SK-N-SH treated with all-trans-retinoic acid at 6 μM for 48 hours (cell line): ENCODE measurements around the gene MAPK4.
"Not testable (repeated sequence)": the region's sequence is repeated elsewhere in the genome, so short reads cannot be mapped to it uniquely, and the experiment has no call there.

Experiments used
- ARNTL ChIP-seq: fragments of 450-650 bp; formaldehyde crosslinking; IDR thresholded peaks from 2 replicates; pipeline ENCODE4 v1.5.0; 2020; ENCODE audit warnings: low read depth, mild to moderate bottlenecking, moderate library complexity, borderline replicate concordance
- GLIS3 ChIP-seq: fragments of 250-450 bp; sonication (Bioruptor Pico); IDR thresholded peaks from 2 replicates; pipeline ENCODE4 v1.5.0; 2020; ENCODE audit warnings: mild to moderate bottlenecking, moderate library complexity
- ISL1 ChIP-seq: fragments of 250-450 bp; sonication (Bioruptor Pico); IDR thresholded peaks from 2 replicates; pipeline ENCODE4 v2.1.2; 2022; ENCODE audit warnings: mild to moderate bottlenecking, moderate library complexity
- RARB ChIP-seq: fragments of 250-450 bp; sonication (Bioruptor Pico); IDR thresholded peaks from 2 replicates; pipeline ENCODE4 v1.8.0; 2021; ENCODE audit warnings: mild to moderate bottlenecking, moderate library complexity
- SNAI2 ChIP-seq: fragments of 250-450 bp; sonication (Bioruptor Pico); IDR thresholded peaks from 2 replicates; pipeline ENCODE4 v1.5.0; 2020; ENCODE audit warnings: mild to moderate bottlenecking, moderate library complexity
- TCF4 ChIP-seq: fragments of 250-450 bp; sonication (Bioruptor Pico); IDR thresholded peaks from 2 replicates; pipeline ENCODE4 v1.8.0; 2021; ENCODE audit warnings: mild to moderate bottlenecking, moderate library complexity, borderline replicate concordance
- ZC3H10 ChIP-seq: fragments of 250-450 bp; sonication (Bioruptor Pico); IDR thresholded peaks from 2 replicates; pipeline ENCODE4 v1.5.1; 2021; ENCODE audit warnings: mild to moderate bottlenecking, moderate library complexity
- ZFP3 ChIP-seq: fragments of 250-450 bp; sonication (Bioruptor Pico); IDR thresholded peaks from 2 replicates; pipeline ENCODE4 v1.5.0; 2020; ENCODE audit warnings: mild to moderate bottlenecking, moderate library complexity
- ZFP30 ChIP-seq: fragments of 450-650 bp; formaldehyde crosslinking; IDR thresholded peaks from 2 replicates; pipeline ENCODE4 v1.5.0; 2022; ENCODE audit warnings: mild to moderate bottlenecking, moderate library complexity
- ZNF70 ChIP-seq: fragments of 450-650 bp; formaldehyde crosslinking; IDR thresholded peaks from 2 replicates; pipeline ENCODE4 v1.5.0; 2020; ENCODE audit warnings: mild to moderate bottlenecking, moderate library complexity
- TF ChIP-seq, protein P1 (sequence below): fragments of 250-450 bp; sonication (Bioruptor Pico); IDR thresholded peaks from 2 replicates; pipeline ENCODE4 v1.5.0; 2020; ENCODE audit warnings: mild to moderate bottlenecking, moderate library complexity
- TF ChIP-seq, protein P2 (sequence below): fragments of 250-450 bp; sonication (Bioruptor Pico); IDR thresholded peaks from 2 replicates; pipeline ENCODE4 v1.5.1; 2020; ENCODE audit warnings: low read depth, mild to moderate bottlenecking, moderate library complexity
- TF ChIP-seq, protein P3 (sequence below): fragments of 250-450 bp; sonication (Bioruptor Pico); IDR thresholded peaks from 2 replicates; pipeline ENCODE4 v1.8.0; 2020; ENCODE audit warnings: mild to moderate bottlenecking, moderate library complexity, borderline replicate concordance
- TF ChIP-seq, protein P4 (sequence below): fragments of 250-450 bp; sonication (Bioruptor Pico); IDR thresholded peaks from 2 replicates; pipeline ENCODE4 v1.5.1; 2021; ENCODE audit warnings: mild to moderate bottlenecking, moderate library complexity

DNA sequence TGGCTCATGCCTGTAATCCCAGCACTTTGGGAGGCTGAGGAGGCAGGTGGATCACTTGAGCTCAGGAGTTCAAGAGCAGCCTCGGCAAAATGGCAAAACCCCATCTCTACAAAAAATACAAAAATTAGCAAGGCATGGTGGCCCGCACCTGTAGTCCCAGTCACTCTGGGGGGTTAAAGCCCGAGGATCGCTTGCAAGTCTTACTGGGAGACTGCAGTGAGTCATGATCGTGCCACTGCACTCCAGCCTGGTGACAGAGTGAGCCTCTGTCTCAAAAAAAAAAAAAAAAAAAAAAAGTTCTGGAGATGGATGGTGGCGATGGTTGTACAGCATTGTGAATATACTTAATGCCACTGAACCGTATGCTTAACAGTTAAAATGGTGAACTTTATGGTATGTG is 147.4 kb downstream of the MAPK4 start:
- TF ChIP-seq, protein P1, sequence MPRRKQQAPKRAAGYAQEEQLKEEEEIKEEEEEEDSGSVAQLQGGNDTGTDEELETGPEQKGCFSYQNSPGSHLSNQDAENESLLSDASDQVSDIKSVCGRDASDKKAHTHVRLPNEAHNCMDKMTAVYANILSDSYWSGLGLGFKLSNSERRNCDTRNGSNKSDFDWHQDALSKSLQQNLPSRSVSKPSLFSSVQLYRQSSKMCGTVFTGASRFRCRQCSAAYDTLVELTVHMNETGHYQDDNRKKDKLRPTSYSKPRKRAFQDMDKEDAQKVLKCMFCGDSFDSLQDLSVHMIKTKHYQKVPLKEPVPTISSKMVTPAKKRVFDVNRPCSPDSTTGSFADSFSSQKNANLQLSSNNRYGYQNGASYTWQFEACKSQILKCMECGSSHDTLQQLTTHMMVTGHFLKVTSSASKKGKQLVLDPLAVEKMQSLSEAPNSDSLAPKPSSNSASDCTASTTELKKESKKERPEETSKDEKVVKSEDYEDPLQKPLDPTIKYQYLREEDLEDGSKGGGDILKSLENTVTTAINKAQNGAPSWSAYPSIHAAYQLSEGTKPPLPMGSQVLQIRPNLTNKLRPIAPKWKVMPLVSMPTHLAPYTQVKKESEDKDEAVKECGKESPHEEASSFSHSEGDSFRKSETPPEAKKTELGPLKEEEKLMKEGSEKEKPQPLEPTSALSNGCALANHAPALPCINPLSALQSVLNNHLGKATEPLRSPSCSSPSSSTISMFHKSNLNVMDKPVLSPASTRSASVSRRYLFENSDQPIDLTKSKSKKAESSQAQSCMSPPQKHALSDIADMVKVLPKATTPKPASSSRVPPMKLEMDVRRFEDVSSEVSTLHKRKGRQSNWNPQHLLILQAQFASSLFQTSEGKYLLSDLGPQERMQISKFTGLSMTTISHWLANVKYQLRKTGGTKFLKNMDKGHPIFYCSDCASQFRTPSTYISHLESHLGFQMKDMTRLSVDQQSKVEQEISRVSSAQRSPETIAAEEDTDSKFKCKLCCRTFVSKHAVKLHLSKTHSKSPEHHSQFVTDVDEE (CRISPR knock-in tag): not testable (repeated sequence)
- TF ChIP-seq ZC3H10, ISL1, ZFP3, ZNF70, TCF4, RARB, ZFP30, GLIS3, ARNTL, SNAI2 (CRISPR knock-in tag): not testable (repeated sequence)
- TF ChIP-seq, protein P2, sequence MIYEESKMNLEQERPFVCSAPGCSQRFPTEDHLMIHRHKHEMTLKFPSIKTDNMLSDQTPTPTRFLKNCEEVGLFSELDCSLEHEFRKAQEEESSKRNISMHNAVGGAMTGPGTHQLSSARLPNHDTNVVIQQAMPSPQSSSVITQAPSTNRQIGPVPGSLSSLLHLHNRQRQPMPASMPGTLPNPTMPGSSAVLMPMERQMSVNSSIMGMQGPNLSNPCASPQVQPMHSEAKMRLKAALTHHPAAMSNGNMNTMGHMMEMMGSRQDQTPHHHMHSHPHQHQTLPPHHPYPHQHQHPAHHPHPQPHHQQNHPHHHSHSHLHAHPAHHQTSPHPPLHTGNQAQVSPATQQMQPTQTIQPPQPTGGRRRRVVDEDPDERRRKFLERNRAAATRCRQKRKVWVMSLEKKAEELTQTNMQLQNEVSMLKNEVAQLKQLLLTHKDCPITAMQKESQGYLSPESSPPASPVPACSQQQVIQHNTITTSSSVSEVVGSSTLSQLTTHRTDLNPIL: not testable (repeated sequence)
- TF ChIP-seq, protein P3, sequence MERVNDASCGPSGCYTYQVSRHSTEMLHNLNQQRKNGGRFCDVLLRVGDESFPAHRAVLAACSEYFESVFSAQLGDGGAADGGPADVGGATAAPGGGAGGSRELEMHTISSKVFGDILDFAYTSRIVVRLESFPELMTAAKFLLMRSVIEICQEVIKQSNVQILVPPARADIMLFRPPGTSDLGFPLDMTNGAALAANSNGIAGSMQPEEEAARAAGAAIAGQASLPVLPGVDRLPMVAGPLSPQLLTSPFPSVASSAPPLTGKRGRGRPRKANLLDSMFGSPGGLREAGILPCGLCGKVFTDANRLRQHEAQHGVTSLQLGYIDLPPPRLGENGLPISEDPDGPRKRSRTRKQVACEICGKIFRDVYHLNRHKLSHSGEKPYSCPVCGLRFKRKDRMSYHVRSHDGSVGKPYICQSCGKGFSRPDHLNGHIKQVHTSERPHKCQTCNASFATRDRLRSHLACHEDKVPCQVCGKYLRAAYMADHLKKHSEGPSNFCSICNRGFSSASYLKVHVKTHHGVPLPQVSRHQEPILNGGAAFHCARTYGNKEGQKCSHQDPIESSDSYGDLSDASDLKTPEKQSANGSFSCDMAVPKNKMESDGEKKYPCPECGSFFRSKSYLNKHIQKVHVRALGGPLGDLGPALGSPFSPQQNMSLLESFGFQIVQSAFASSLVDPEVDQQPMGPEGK (CRISPR knock-in tag): not testable (repeated sequence)
- TF ChIP-seq, protein P4, sequence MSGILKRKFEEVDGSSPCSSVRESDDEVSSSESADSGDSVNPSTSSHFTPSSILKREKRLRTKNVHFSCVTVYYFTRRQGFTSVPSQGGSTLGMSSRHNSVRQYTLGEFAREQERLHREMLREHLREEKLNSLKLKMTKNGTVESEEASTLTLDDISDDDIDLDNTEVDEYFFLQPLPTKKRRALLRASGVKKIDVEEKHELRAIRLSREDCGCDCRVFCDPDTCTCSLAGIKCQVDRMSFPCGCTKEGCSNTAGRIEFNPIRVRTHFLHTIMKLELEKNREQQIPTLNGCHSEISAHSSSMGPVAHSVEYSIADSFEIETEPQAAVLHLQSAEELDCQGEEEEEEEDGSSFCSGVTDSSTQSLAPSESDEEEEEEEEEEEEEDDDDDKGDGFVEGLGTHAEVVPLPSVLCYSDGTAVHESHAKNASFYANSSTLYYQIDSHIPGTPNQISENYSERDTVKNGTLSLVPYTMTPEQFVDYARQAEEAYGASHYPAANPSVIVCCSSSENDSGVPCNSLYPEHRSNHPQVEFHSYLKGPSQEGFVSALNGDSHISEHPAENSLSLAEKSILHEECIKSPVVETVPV (CRISPR knock-in tag): not testable (repeated sequence)
